HG03103 (cell line): ENCODE measurements around the gene RSPH6A.

Experiments used
- ATAC-seq: cut with Tn5 transposase; IDR thresholded peaks from one replicate; pipeline ENCODE4 v1.9.1; 2021; ENCODE audit warnings: low read depth; ENCODE audit not compliant: unreplicated experiment

Gene RSPH6A

DNA sequence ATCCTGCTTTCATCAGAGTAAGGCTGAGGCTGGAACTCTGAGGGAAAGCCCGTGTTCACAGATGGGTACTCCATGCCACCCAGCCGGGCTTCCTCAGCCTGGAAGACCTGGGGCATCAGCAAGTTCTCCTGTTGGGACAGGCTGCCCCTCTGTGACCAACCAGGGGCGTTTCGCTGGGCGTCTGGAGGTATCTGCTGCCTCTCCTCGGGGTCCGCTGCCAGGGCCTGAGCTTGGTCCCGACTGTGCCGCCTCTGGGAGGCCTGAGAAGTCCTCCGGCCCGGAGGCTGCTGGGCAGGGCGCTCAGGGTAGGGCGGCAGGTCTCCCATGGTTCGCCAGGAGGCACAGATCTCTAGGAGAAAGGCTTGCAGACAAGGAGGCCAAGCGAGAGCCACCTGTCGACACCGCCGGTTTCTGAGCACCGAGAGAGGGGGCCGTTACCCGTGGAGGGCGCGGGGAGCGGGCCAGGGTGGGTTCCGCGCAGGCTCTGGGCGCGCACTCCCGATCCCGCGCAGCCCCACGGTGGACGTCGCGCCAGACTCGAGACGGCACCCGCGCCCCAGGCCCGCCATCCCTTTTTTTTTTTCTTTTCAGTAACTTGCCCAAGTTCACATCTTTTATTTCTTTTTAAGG is at the start of gene RSPH6A:
Gene RSPH6A, minus strand, starts transcription at position 458 of the 630 bp plus-strand sequence. Its CDS starts 132 bp downstream, at position 326.
- ATAC-seq, result no peak

DNA sequence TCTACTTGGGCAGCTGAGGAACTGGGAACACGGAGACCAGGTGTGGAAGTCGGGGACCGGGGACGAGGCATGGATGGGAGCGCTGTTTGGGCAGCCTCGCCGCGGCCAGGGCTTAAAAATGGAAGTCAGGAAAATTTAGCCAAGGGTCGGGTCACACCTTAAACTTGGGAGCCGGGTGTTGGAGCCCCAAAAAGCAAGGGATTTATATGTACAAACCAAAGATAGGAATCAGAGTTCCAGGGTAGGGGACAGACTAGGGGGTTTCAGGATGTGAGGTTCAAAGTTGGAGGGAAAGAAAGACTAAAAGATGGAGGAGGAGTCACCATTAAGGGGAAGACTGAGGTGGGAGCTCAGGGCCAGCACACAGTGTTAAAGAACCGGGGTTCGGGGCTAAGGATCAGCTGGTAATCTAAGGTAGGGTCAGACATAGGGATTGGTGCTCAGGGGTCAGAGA is 49.5 kb upstream of the RSPH6A start:
- ATAC-seq, result no peak

DNA sequence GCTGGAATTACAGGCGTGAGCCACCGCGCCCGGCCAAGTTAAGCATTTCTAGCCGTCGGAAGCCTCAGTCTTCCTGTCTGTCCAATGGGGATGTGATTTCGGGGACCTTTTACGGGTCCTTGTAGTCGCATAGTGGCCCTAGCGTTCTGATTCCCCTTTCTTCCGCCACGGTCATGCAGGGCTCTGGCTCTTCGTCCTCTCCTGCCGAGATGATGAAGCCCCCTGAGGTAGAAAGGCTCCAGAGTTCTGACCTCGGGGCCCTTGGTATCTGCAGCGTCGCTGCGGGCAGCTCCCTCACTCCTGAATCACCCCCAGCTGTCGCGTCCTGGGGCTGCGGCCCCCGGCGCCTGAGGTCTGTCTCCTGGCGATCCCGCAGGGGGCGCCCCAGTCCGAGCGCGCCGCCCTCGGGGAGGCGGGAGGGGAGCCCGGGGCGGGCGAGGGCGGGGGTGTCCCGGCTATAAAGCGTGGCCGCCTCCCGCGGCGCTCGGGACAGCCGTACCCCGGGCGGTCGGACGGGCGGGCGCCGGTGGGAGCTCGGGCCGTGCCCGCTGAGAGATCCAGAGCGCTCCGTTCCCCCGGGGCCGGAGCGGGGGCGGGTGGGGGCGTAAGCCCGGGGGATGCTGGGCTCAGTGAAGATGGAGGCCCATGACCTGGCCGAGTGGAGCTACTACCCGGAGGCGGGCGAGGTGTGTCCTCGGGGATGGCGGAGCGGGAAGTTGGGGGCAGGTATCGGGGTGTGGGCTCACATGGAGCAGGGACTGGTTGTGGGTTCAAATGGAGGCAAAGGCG is 48.9 kb upstream of the RSPH6A start, which contains the start of gene FOXA3:
Gene FOXA3, plus strand, starts transcription at position 487 of the 789 bp plus-strand sequence. Its CDS starts 131 bp downstream, at position 618.
- ATAC-seq, result no peak

DNA sequence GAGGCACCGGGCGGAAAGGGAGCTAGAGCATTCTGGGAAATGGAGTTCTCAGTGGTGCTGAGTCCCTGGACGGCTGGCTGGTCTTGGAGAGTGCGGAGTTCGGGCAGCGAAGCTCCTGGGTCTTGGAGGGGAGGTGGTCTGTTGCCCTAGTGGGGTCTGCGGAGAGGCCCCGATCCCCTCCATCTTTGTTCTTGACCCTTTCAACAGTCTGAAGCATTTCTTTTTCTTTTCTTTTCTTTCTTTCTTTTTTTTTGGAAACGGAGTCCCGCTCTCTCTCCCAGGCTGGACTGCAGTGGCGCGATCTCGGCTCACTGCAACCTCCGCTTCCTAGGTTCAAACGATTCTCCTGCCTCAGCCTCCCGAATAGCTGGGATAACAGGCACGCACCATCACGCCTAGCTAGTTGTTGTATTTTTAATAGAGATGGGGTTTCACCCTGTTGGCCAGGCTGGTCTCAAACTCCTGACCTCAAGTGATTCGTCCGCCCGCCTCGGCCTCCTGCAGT is 48.3 kb upstream of the RSPH6A start:
- ATAC-seq, result no peak

DNA sequence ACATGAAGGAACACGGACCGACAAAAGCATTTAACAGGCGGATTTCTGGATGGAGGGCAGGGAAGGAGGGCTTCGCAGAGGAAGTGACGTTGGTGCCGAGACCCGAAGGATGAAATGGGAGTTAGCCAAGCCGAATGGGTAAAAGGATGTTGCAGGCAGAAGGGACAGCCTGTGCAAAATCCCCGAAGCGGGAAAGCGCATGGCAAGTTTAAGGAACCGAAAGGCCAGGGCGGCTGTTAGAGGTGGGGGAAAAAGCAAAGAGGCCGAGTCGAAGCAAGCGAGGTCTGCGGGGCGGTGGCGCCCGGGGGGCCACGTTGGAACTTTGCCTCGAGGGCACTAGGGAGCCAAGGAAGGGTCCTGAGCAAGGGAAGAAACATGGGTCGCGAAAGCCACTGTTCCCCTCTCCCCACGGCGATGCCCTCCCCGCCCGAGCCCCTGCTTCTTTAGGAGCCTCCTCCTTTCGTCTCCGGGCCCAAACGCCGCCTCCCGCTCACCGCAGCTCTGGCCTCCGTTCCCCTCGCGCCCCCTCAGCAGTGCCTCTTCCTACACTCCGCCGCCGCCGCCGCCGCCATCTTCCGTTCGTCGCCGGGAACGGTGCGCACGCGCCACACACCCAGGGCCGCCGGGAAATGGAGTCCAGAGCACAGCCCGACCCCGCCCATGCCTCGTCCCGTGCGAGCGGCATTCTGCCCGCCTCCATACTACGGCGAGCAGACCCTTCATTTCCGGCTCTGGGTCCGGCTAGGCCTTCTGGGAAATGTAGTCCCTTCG is 47.6 kb upstream of the RSPH6A start, which contains the start of gene SYMPK:
Gene SYMPK, minus strand, starts transcription at position 584 of the 771 bp plus-strand sequence. CDS start 8,652 bp downstream, outside the sequence.
- peak; percentile 76 for ATAC-seq

DNA sequence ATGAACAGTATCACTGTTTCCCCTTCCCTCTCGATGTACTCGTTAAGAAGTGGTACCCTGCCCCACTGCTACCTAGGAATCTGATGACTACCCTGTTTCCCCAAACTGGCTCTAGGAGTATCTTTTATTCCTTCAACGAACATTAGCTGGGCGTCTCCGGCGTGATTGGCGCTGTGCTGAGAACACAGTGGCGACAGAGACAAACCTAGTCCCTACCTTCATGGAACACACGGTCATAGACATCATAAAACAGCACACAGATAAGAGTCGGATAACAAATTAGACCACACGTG is 47.1 kb upstream of the RSPH6A start:
- no peak for ATAC-seq

DNA sequence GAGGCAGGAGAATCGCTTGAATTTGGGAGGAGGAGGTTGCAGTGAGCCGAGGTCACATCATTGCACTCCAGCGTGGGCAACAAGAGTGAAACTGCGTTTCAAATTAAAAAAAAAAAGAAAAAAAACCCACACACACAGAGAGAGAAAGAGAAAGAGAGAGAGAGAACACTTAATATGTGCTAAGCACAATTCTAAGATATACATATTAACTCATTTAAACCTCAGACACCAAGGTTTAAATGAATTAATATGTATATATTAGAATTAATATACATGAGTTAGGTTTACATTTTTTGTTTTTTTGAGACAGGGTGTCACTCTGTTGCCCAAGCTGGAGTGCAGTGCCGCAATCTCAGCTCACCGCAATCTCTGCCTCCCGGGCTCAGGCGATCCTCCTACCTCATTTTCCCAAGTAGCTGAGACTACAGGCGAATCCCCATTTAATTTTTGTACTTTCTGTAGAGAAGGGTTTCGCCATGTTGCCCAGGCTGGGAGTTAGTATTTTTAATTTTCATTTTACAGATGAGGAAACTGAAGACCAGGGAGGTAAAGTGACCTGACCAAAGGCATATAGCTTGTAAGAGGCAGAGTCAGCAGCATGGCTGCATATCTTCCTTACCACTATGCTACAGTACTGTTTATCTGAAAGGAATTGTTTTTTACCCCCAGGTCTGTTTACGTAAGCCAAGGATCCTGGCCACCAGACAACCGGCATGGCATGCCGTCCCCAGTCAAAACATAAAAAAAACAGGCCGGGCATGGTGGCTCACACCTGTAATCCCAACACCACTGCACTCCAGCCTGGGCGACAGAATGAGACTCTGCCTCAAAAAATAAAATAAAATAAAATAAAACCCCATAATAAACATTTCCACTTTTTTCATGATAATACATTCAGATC is 45.5 kb upstream of the RSPH6A start:
- ATAC-seq, result no peak

DNA sequence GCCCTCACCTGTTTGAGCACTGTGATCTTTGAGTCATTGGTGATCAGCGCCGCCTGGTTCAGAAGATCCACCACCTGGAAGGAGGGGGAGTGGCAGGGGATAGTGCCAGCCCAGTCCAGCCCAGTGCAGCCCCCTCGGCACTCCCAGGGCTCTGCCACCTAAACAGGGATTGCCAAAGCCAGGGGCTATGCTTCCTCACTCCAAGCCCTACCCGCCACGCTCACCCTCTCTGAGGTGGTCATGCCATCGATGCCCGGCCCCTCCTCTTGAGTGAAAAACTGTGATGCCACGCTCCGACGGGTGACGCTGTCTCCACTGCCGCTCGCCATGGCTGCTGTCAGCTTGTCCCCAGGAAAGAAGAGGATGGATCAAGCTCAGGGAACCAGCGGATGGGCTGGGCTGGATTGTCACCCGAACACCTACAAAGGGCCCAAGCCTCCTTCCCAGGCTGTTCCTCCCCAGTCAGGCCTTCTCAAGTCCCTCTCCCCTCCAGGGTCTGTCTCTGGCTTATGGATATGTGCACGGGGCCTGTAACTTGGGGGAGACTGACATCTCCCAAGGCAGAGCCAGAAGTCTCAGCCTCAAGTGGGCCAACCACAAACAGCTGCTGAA is 39.2 kb upstream of the RSPH6A start:
- no peak for ATAC-seq

DNA sequence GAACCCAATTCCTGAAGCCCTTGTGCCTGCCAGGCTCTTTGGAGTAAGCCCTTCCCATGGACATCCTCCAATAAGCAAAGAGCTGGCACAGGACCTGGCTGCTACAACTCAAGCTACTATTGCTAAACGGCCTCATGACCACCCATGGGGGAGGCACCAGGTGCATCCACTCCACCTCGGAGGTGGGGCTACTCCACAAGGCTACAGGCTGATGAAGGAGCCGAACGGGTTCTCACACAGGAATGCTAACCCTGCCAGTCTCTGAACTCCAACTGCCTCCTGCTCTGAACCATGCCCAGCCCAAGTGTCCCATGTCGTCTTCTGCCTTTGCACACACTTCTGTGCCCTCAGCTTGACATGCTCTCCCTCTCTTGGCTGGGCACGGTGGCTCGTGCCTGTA is 37.9 kb upstream of the RSPH6A start:
- no peak for ATAC-seq

DNA sequence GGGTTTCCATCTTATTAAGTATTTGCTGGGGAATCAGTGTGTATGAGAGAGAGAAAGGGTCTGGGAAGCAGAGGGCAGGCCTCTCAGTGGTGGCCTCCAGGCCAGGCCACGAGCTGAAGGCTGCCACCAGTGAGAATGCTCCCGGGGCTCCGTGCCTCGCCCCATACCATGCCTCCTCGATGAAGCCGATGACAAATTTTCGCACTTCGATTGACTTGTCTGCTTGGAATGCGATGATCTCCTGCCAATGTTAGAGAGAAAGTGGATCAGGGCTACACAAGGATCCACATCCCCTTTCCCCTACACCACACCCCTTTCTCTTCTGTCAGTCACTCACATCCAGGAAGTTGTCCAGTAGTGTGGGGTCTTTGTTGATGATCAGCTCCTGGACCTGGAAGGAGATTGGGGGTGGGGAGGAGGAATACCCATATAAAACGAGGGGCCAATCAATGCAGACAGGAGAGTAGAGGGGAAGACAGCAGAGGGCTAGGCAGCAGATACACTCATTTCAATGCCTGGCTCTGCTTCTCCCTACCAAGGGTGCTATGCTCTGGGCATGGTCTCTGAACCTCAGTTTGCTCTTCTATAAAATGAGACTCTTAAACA is 37.1 kb upstream of the RSPH6A start:
- no peak for ATAC-seq

DNA sequence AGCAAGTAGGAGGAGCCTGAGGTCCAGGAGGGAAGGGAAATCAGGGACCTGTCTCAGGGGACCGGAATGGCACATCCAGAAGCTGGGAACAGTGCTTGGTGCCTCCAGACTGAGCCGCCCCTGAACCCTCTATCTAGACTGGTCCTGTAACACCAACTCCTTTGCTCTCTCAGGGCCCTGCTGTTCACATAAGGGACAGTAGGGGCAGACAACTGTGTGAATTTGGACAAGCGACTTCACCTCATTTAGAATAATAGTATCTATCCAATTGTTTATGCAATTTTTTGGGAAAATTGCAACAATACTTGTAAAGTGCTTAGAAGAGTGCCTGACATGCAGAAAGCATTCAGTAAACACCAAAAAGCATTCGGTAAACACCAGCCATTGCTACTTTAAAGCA is 33.8 kb upstream of the RSPH6A start:
- ATAC-seq, result no peak

DNA sequence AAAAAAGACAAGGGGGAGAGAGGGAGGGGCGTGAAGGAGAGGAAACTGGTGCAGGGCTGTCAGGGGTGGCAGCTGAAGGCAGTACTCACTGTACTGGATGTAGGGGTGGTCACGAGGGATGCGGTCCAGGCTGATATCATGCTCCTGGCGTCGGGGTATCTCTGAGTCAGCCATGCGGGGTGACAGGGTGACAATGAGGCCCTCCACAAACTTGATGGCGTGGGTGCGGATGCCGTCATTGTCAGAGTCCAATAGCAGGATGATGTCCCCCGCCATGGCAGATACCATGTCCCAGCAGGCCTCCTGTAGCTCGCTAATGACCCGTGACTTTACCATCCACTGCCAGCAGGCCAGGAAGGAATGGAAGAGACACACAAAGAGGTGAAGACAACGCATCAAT is 32.6 kb upstream of the RSPH6A start:
- ATAC-seq, result no peak

DNA sequence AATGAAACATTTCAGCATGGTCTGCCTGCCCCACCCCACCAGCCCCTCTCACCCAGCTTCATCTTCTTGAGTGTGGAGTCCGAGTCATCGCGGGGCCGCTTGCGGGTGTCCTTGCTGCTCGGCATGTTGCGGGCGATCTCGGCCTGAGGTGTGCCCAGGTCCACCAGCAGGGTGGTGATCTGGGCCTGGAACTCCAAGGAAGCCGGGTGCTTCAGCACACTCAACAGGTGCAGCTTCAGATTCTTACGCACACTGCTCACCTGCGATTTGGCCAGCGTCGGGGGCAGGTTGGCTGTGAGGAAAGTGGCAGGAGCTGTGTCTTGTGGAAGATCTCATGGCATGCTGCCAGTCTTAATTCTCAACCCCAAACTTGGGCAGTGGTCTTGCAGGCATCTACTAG is 27.1 kb upstream of the RSPH6A start:
- no peak for ATAC-seq

DNA sequence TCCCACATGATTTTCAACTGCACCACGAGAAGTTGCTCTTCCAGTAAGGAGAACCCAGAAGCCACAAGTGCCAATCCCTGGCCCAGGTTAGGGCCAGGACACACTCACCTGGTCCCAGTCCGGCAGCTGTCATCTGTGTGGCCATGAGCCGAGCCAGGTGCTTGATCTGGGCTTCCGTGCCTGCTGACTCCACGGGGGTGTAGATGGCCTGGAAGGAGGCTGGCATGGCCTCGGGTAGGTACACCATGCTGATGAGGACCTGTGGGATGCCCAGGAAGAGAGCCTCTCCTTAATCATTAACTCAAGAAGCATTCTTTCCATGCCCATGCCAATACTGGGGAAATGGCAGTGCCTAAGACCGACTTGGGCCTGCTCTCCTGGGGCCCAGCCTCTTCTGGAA is 19.9 kb upstream of the RSPH6A start:
- no peak for ATAC-seq

DNA sequence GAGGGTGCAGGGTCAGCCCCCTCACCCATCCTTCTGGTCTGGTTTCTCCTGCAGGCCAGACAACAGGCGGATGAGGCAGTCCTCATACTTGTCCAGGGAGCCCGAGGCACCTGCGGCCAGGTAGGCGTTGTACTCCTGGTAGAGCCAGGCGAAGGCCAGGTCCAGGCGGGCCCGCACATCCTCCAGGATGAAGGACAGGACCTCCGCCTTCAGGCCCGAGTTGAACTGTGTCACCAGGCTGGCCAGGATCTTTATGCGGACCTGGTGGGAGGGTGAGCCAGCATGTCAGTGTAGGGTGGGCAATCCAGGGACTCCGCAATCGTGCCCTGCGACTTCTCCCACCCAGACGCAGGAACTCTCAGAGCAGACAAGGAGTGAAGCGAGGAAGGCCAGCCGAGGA is 13.8 kb upstream of the RSPH6A start:
- ATAC-seq, result no peak

DNA sequence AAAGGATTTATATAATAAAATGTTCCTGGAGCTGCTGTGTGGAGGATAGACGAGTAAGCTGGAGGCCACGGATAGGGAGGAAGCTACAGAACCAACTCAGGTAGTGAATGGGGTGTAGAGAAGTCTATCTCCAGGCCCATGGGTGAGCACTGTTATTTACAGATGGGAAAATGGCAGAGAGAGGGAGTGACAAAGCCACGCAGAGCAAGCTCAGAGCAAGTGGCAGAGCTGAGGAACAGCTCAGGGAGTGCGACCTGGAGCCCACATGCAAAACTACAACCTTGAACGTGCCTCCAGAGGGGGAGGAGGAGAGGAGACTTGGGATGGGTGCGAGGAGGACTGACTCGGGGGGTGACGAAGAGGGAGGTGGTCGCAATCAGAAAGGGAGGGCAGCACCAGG is 13.4 kb upstream of the RSPH6A start:
- ATAC-seq, result no peak

DNA sequence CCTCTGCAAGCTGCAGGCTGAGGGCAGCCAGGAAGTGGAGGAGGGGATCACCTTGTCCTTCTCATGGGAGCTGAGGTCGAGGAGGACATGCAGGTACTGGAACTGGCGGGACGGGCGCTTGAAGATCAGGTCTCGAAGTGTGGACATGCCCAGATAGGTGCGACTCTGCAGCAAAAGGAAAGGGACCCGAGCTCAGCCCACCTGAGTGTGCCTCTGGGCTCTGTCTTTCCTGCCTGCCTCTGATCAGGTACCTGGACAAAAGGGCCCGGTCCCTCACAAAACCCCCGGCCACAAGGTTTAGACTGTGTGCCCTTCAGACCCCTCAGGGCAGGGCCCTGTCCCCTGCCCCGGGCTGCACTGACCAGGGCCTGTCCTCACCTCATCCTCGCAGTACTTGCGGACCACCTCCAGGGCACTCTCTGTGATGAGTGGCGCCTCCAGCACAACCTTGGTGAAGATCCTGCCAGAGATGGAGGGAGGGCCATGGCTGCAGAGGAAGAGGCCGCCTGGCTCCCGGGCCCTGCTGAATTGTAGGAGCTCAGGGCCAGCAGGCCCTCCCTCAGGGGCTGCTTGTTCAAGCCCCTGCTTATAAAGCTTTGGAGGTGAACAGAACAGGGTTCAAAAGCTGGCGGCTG is 12.5 kb upstream of the RSPH6A start:
- ATAC-seq, result no peak

DNA sequence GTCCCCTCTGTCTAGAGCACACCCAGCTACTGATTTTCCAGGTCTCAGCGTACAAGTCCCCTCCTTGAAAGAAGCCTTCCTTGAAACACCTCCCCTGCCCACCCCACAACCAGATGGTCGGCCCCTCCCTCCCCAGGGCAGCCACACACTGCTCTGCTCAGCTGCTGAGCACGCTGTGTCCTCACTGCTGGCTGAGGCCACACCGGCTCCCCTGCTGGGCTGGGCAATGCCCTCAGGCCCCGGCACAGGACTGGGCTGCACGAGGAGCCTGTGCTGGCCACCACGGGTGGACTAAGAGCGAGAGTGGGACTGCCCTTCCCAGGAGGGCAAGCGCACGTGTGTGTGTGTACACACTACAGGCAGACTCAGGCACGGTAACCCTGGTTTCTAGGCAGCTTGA is 11.8 kb upstream of the RSPH6A start:
- no peak for ATAC-seq
